Neural cell (in vitro differentiated cells): Measurements from ENCODE around the gene STX7.

ENCODE experiments used
- EP300 ChIP-seq: fragments of 450-650 bp; conservative IDR thresholded peaks from 2 replicates; pipeline ENCODE4 v1.6.1; 2014; ENCODE audit warnings: antibody characterized with exemption, mild to moderate bottlenecking, moderate library complexity; ENCODE audit not compliant: poor library complexity, severe bottlenecking
- EZH2 ChIP-seq: fragments of 200-600, 300-800 bp; shearing (Covaris generic), sonication (generic); IDR thresholded peaks from 2 replicates; pipeline ENCODE4 v1.6.1; 2014; ENCODE audit warnings: antibody characterized with exemption, low read length, borderline replicate concordance, mild to moderate bottlenecking; ENCODE audit not compliant: insufficient read depth, poor library complexity, severe bottlenecking
- MXI1 ChIP-seq: fragments of 450-650 bp; conservative IDR thresholded peaks from 2 replicates; pipeline ENCODE4 v1.6.1; 2014; ENCODE audit warnings: antibody characterized with exemption, mild to moderate bottlenecking; ENCODE audit not compliant: poor library complexity, severe bottlenecking
- POLR2AphosphoS5 ChIP-seq: IDR thresholded peaks from 2 replicates; pipeline ENCODE4 v1.6.1; 2012
- RAD21 ChIP-seq: fragments of 450-650 bp; conservative IDR thresholded peaks from 2 replicates; pipeline ENCODE4 v1.6.1; 2014; ENCODE audit warnings: antibody characterized with exemption, mild to moderate bottlenecking, moderate library complexity
- TF ChIP-seq, protein P1 (sequence below): fragments of 450-650 bp; IDR thresholded peaks from 2 replicates; pipeline ENCODE4 v1.5.1; 2014; ENCODE audit warnings: antibody characterized with exemption, mild to moderate bottlenecking, moderate library complexity; ENCODE audit not compliant: poor library complexity, severe bottlenecking
- TF ChIP-seq, protein P2 (sequence below): IDR thresholded peaks from 2 replicates; pipeline ENCODE4 v1.6.1; 2012; ENCODE audit warnings: borderline replicate concordance

DNA sequence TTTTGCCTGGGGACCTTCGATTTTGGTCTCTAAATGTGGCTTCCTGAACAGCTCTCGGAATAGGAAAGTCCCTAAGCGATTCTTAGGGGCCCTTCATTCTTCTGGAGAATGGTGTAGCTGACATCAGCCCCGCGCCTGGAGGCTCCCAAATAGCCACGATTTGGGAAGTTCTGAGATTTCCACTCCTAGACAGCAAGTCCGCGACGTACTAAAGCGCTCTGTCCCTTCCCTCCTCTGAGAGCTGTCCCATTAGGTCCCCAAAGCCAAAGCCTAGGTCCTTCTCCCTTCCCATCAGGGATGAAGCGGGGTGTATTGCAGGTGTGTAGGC is 112.4 kb downstream of the STX7 start:
- TF ChIP-seq EP300 (no peak), MXI1 (no peak), EZH2 (no peak), RAD21 (no peak), POLR2AphosphoS5 (no peak)
- TF ChIP-seq, protein P1, sequence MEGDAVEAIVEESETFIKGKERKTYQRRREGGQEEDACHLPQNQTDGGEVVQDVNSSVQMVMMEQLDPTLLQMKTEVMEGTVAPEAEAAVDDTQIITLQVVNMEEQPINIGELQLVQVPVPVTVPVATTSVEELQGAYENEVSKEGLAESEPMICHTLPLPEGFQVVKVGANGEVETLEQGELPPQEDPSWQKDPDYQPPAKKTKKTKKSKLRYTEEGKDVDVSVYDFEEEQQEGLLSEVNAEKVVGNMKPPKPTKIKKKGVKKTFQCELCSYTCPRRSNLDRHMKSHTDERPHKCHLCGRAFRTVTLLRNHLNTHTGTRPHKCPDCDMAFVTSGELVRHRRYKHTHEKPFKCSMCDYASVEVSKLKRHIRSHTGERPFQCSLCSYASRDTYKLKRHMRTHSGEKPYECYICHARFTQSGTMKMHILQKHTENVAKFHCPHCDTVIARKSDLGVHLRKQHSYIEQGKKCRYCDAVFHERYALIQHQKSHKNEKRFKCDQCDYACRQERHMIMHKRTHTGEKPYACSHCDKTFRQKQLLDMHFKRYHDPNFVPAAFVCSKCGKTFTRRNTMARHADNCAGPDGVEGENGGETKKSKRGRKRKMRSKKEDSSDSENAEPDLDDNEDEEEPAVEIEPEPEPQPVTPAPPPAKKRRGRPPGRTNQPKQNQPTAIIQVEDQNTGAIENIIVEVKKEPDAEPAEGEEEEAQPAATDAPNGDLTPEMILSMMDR: no peak
- TF ChIP-seq, protein P2, sequence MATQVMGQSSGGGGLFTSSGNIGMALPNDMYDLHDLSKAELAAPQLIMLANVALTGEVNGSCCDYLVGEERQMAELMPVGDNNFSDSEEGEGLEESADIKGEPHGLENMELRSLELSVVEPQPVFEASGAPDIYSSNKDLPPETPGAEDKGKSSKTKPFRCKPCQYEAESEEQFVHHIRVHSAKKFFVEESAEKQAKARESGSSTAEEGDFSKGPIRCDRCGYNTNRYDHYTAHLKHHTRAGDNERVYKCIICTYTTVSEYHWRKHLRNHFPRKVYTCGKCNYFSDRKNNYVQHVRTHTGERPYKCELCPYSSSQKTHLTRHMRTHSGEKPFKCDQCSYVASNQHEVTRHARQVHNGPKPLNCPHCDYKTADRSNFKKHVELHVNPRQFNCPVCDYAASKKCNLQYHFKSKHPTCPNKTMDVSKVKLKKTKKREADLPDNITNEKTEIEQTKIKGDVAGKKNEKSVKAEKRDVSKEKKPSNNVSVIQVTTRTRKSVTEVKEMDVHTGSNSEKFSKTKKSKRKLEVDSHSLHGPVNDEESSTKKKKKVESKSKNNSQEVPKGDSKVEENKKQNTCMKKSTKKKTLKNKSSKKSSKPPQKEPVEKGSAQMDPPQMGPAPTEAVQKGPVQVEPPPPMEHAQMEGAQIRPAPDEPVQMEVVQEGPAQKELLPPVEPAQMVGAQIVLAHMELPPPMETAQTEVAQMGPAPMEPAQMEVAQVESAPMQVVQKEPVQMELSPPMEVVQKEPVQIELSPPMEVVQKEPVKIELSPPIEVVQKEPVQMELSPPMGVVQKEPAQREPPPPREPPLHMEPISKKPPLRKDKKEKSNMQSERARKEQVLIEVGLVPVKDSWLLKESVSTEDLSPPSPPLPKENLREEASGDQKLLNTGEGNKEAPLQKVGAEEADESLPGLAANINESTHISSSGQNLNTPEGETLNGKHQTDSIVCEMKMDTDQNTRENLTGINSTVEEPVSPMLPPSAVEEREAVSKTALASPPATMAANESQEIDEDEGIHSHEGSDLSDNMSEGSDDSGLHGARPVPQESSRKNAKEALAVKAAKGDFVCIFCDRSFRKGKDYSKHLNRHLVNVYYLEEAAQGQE: no peak
